Large intestine (tissue), 3 donors: ENCODE results near the gene CTNNBIP1. TPM values are rescaled to one million over a fixed set of nuclear protein-coding genes. Genes with fewer than 3 reads are reported as not detected.

Experiments used
- DNase-seq, 2 donors: peaks; one replicate each; pipeline versions ENCODE4 v3.0.0 to v3.0.0-alpha.2; 2013
- H3K27ac ChIP-seq: one replicate; pipeline ENCODE4 v1.5.1; 2013; ENCODE audit warnings: low read length
- H3K27me3 ChIP-seq: 2 replicates; pipeline ENCODE4 v1.6.1; 2013; ENCODE audit warnings: low read length; ENCODE audit not compliant: control insufficient read depth, insufficient read depth
- H3K36me3 ChIP-seq: 2 replicates; pipeline ENCODE4 v1.6.1; 2013; ENCODE audit warnings: low read length; ENCODE audit not compliant: control insufficient read depth, insufficient read depth
- H3K4me1 ChIP-seq: one replicate; pipeline ENCODE4 v1.6.1; 2013; ENCODE audit warnings: low read length; ENCODE audit not compliant: control insufficient read depth, insufficient read depth
- H3K4me3 ChIP-seq: one replicate; pipeline ENCODE4 v1.5.1; 2013; ENCODE audit warnings: low read length
- H3K9me3 ChIP-seq: one replicate; pipeline ENCODE4 v1.6.1; 2013; ENCODE audit warnings: mild to moderate bottlenecking, low read depth, low read length, moderate library complexity; ENCODE audit not compliant: control insufficient read depth
- WGBS: methylation state at CpG from one replicate; pipeline ENCODE4 v1.1.5; 2013; ENCODE audit warnings: low lambda C conversion rate; ENCODE audit not compliant: insufficient coverage; 5-methylcytosine and 5-hydroxymethylcytosine counted together
- polyA plus RNA-seq: library from polyadenylated mRNA; unstranded; fragments of 120-200 nt; gene quantifications from one replicate; pipeline ENCODE4 v1.2.1, GENCODE V29; 2013

The CTNNBIP1 gene
- polyA plus RNA-seq, 1 donor: 21.6 TPM

- H3K9me3 ChIP-seq: no peaks in the 10 kb centered on the region
- H3K4me1 ChIP-seq: peaks cover 14% of the 10 kb centered on the region
- no CpG with 5 or more reads among the region's 2 CpGs for WGBS
- H3K4me3 ChIP-seq: no peak overlapping the region
- no peak overlapping the region for H3K27ac ChIP-seq
- H3K36me3 ChIP-seq: no peaks in the 10 kb centered on the region
- DNase-seq: no peak
- H3K27me3 ChIP-seq: no peaks in the 10 kb centered on the region
Observed at GRCh38 chr1:9906466-9906865, 3.6 kb downstream of the CTNNBIP1 start.

- no peaks in the 10 kb centered on the region for H3K9me3 ChIP-seq
- H3K27me3 ChIP-seq: no peaks in the 10 kb centered on the region
- no peak overlapping the region for H3K4me3 ChIP-seq
- 73% methylated on average over 2 of the region's 4 CpGs for WGBS
- H3K4me1 ChIP-seq: peaks cover 20% of the 10 kb centered on the region
- H3K27ac ChIP-seq: no peak overlapping the region
- no peak for DNase-seq
- H3K36me3 ChIP-seq: no peaks in the 10 kb centered on the region
Observed at GRCh38 chr1:9905010-9905409, 5.1 kb downstream of the CTNNBIP1 start.

- no peak overlapping the region for H3K4me3 ChIP-seq
- H3K36me3 ChIP-seq: no peaks in the 10 kb centered on the region
- DNase-seq: no peak
- H3K9me3 ChIP-seq: no peaks in the 10 kb centered on the region
- no peaks in the 10 kb centered on the region for H3K27me3 ChIP-seq
- no peak overlapping the region for H3K27ac ChIP-seq
- peaks cover 20% of the 10 kb centered on the region for H3K4me1 ChIP-seq
- no CpG with 5 or more reads among the region's 3 CpGs for WGBS
Observed at GRCh38 chr1:9904596-9904995, 5.5 kb downstream of the CTNNBIP1 start.

GRCh38 chr1:9903801-9904527 lies 6.1 kb downstream of the CTNNBIP1 start:
- Histone ChIP-seq H3K4me1 (peaks cover 16% of the 10 kb centered on the region), H3K27ac (no peak overlapping the region), H3K27me3 (no peaks in the 10 kb centered on the region), H3K4me3 (no peak overlapping the region), H3K36me3 (no peaks in the 10 kb centered on the region), H3K9me3 (no peaks in the 10 kb centered on the region)
- 100% methylated on average over 1 of the region's 9 CpGs for WGBS
- no peak for DNase-seq

- no peak overlapping the region for H3K27ac ChIP-seq
- DNase-seq: no peak
- no CpG with 5 or more reads among the region's 6 CpGs for WGBS
Observed at GRCh38 chr1:9902060-9902452, 8.0 kb downstream of the CTNNBIP1 start.

GRCh38 chr1:9901148-9902059 lies 8.7 kb downstream of the CTNNBIP1 start:
- no peaks in the 10 kb centered on the region for H3K9me3 ChIP-seq
- no peaks in the 10 kb centered on the region for H3K27me3 ChIP-seq
- no peaks in the 10 kb centered on the region for H3K36me3 ChIP-seq
- no CpG with 5 or more reads among the region's 9 CpGs for WGBS
- peaks cover 12% of the 10 kb centered on the region for H3K4me1 ChIP-seq
- no peak for DNase-seq
- H3K4me3 ChIP-seq: no peak overlapping the region
- no peak overlapping the region for H3K27ac ChIP-seq

More at GRCh38 chr1:9902060-9902452, 8.0 kb downstream of the CTNNBIP1 start:
- H3K4me3 ChIP-seq: no peak overlapping the region
- H3K9me3 ChIP-seq: no peaks in the 10 kb centered on the region
- peaks cover 12% of the 10 kb centered on the region for H3K4me1 ChIP-seq
- H3K36me3 ChIP-seq: no peaks in the 10 kb centered on the region
- H3K27me3 ChIP-seq: no peaks in the 10 kb centered on the region

- WGBS: no CpG with 5 or more reads among the region's 18 CpGs
- H3K4me1 ChIP-seq: peaks cover 12% of the 10 kb centered on the region
- peak; percentile 60 to 75 for DNase-seq
- peak overlapping the region; percentile 15 for H3K27ac ChIP-seq
- H3K9me3 ChIP-seq: no peaks in the 10 kb centered on the region
- H3K36me3 ChIP-seq: no peaks in the 10 kb centered on the region
- no peak overlapping the region for H3K4me3 ChIP-seq
- H3K27me3 ChIP-seq: no peaks in the 10 kb centered on the region
Observed at GRCh38 chr1:9900142-9901043, 9.7 kb downstream of the CTNNBIP1 start.

GRCh38 chr1:9894115-9894514 lies 16.0 kb downstream of the CTNNBIP1 start:
- Histone ChIP-seq H3K36me3 (peaks cover 3% of the 10 kb centered on the region), H3K27ac (no peak overlapping the region)

GRCh38 chr1:9892563-9893528 lies 17.2 kb downstream of the CTNNBIP1 start:
- Histone ChIP-seq H3K27me3 (no peaks in the 10 kb centered on the region), H3K27ac (no peak overlapping the region), H3K4me1 (no peaks in the 10 kb centered on the region), H3K36me3 (peaks cover 3% of the 10 kb centered on the region), H3K9me3 (no peaks in the 10 kb centered on the region), H3K4me3 (no peak overlapping the region)
- WGBS: no CpG with 5 or more reads among the region's 14 CpGs
- DNase-seq: no peak

More at GRCh38 chr1:9894115-9894514, 16.0 kb downstream of the CTNNBIP1 start:
- H3K4me1 ChIP-seq: no peaks in the 10 kb centered on the region
- no peaks in the 10 kb centered on the region for H3K9me3 ChIP-seq
- DNase-seq: no peak
- H3K4me3 ChIP-seq: no peak overlapping the region
- no peaks in the 10 kb centered on the region for H3K27me3 ChIP-seq
- WGBS: no CpG with 5 or more reads among the region's 3 CpGs
